Subcutaneous abdominal adipose tissue (tissue), 5 donors: ENCODE results near the gene RNASEL.

ENCODE experiments used
- H3K27ac ChIP-seq: one replicate; pipeline ENCODE4 v1.7.0; 2013; ENCODE audit warnings: low read depth, mild to moderate bottlenecking, inconsistent platforms, low read length, moderate library complexity
- H3K27me3 ChIP-seq, 5 donors: one replicate each; pipeline ENCODE4 v1.7.0; 2013; ENCODE audit warnings: low read length in 5 of 5, inconsistent platforms in 1 of 5; ENCODE audit not compliant: control insufficient read depth in 5 of 5, insufficient read depth in 4 of 5
- H3K36me3 ChIP-seq, 5 donors: one replicate each; pipeline ENCODE4 v1.7.0; 2013; ENCODE audit warnings: low read length in 5 of 5; ENCODE audit not compliant: control insufficient read depth in 5 of 5, insufficient read depth in 5 of 5
- H3K4me1 ChIP-seq, 5 donors: one replicate each; pipeline ENCODE4 v1.7.0; 2013; ENCODE audit warnings: low read length in 5 of 5, mild to moderate bottlenecking in 3 of 5, moderate library complexity in 1 of 5; ENCODE audit not compliant: control insufficient read depth in 5 of 5, insufficient read depth in 5 of 5
- H3K4me3 ChIP-seq, 5 donors: one replicate each; pipeline ENCODE4 v1.7.0; 2013; ENCODE audit warnings: low read length in 5 of 5, low read depth in 1 of 5
- H3K9ac ChIP-seq, 5 donors: one replicate each; pipeline ENCODE4 v1.7.0; 2013; ENCODE audit warnings: low read length in 5 of 5, mild to moderate bottlenecking in 4 of 5, moderate library complexity in 3 of 5
- H3K9me3 ChIP-seq, 5 donors: one replicate each; pipeline ENCODE4 v1.7.0; 2013; ENCODE audit warnings: low read length in 5 of 5; ENCODE audit not compliant: control insufficient read depth in 5 of 5
- donor health status: healthy.
- donor health status: healthy.
- donor health status: healthy.
- donor health status: healthy.
- donor health status: healthy.

The RNASEL gene

DNA sequence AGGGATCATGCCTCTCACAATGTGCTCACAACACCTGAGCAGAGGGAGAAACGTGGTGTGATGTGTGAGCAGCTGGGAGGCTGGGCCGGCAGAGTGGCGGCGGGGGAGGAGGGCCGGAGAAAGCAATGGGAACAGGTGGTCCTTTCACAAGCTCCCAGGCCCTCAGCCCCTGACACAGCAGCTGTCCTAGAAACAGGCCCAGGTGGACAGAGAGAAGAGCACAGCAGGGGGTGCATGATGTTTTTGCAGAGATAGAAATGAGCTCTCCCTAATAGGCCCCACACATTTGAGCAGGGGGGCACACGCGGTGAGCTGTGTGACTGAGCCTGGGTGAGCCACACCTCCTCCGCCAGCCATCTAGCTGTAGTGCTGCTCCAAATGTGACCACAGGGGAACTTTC lies 22.7 kb upstream of the RNASEL start:
- H3K27me3 ChIP-seq, result peaks cover 0 to 21% (median 3%) of the 10 kb centered on the region in 5 donors
- no peak overlapping the region for H3K27ac ChIP-seq
- H3K9me3 ChIP-seq, result no peaks in the 10 kb centered on the region
- H3K9ac ChIP-seq, result no peak overlapping the region
- H3K4me1 ChIP-seq, result peaks cover 10 to 49% (median 36%) of the 10 kb centered on the region in 5 donors
- H3K36me3 ChIP-seq, result no peaks in the 10 kb centered on the region
- H3K4me3 ChIP-seq, result no peak overlapping the region

DNA sequence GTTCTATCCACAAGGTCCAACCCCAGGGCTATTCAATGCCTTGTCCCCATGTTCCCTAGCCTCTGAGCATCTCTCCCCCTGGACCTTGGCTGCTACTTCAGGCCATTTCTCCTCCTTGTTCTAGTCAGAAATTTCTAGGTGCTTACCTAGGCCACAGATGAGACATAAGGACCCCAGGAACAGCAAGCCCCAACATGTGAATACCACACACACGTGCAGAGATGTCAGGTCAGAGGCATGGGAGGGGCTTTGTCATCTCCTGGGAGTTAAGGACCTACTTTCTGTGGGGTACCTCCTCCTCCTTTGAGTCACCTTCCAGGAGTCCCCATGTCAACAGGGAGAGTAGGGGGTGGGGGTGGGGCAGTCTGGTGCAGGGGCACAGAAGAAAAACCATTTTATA lies 22.3 kb upstream of the RNASEL start:
- H3K9ac ChIP-seq, result no peak overlapping the region
- no peak overlapping the region for H3K27ac ChIP-seq
- H3K36me3 ChIP-seq, result no peaks in the 10 kb centered on the region
- H3K4me1 ChIP-seq, result peaks cover 10 to 47% (median 36%) of the 10 kb centered on the region in 5 donors
- H3K9me3 ChIP-seq, result no peaks in the 10 kb centered on the region
- H3K27me3 ChIP-seq, result peaks cover 0 to 24% (median 3%) of the 10 kb centered on the region in 5 donors
- no peak overlapping the region for H3K4me3 ChIP-seq

DNA sequence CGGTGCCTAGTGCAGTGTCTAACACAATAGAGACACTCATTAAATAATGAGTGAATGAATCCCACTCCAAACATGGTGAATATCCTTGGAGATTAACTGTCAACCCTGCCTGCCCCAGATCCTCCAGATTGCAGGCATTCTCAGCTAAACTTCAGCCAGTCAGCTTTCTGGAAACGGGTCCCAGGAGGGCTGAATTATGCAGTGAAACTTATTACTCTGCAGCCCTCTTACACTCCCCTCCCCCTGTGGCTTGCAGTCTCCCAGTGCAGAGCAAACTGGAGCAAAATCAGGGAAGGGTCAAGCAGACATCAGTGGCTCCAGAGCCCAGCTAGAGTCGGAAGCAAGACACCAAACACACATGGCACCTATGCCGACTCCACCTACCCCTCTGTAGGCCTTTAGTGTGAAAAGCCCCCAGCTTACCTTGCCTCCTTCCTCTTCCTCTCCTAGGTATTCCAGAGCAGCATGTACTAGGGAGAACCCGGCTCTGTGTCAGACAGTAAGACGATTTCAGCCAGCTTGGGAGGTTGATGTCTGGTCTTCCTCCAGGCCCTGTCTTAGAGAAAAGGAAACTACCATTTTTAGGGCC lies 21.6 kb upstream of the RNASEL start:
- no peak overlapping the region for H3K27ac ChIP-seq
- no peaks in the 10 kb centered on the region for H3K36me3 ChIP-seq
- H3K9me3 ChIP-seq, result no peaks in the 10 kb centered on the region
- H3K27me3 ChIP-seq, result peaks cover 0 to 25% (median 3%) of the 10 kb centered on the region in 5 donors
- H3K9ac ChIP-seq, result no peak overlapping the region
- H3K4me3 ChIP-seq, result no peak overlapping the region
- peaks cover 7 to 40% (median 29%) of the 10 kb centered on the region in 5 donors for H3K4me1 ChIP-seq

DNA sequence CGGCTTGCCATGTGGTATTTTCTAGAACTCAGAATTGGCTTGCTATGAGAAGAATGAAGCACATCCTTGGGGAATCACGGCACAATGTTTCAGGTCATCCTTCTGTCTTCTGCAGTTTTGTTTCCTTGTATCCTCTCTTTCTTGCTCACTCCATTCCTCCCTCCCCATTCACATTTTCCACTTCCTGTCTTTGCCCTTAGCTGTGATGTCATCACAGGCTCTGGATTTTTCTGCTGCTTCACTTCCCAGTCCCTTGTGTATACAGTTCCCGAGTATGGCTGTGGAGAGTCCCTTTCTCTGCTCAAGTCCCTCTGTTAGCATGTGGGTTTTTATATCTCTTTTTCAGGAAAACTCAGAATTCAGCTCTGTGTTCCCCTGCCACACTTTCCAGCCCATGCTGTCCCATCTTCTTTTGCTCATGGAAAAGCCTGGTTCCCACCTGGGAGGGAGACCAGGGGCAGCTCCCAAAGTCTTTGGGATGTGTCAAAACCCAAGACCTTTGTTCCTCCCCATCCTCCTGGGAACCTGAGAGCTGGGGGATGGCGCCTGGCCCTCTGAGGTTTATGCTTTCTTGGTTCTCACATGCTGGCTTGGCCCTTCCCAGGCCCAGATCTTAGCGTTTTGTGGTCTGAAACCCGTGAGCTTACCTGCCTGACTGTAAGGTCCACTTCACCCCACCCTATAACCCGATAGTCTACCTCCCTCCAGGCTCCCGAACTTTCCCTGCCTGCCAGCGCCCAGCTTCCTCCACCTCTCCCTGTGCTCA lies 20.0 kb upstream of the RNASEL start:
- no peak overlapping the region for H3K27ac ChIP-seq

DNA sequence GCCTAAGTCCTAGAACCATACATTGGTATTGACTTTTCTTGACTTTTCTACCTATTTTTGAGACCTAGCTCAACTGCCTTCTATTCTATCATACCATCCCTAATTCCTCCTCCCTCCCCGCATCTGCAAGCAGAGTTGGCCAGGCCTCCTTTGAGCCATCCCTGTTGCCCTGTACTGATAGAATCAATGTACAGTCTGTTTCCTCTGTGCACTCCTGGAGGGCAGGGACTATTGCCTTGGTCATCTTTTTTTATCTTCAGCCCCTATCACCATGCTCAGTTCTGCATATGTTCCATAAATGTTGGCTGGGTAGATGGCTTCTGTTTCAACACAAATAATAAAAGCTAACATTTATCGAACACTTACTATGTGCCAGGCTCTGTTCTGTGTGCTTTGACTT lies 19.2 kb upstream of the RNASEL start:
- Histone ChIP-seq H3K9ac (no peak overlapping the region), H3K9me3 (no peaks in the 10 kb centered on the region), H3K4me3 (no peak overlapping the region), H3K36me3 (no peaks in the 10 kb centered on the region), H3K4me1 (peaks cover 6 to 36% (median 30%) of the 10 kb centered on the region in 5 donors), H3K27ac (no peak overlapping the region), H3K27me3 (peaks cover 0 to 27% (median 3%) of the 10 kb centered on the region in 5 donors)

More for the DNA sequence above, 20.0 kb upstream of the RNASEL start:
- Histone ChIP-seq H3K4me1 (peaks cover 3 to 32% (median 25%) of the 10 kb centered on the region in 5 donors), H3K4me3 (no peak overlapping the region), H3K9me3 (no peaks in the 10 kb centered on the region), H3K27me3 (peaks cover 0 to 32% (median 3%) of the 10 kb centered on the region in 5 donors), H3K9ac (no peak overlapping the region), H3K36me3 (no peaks in the 10 kb centered on the region)

DNA sequence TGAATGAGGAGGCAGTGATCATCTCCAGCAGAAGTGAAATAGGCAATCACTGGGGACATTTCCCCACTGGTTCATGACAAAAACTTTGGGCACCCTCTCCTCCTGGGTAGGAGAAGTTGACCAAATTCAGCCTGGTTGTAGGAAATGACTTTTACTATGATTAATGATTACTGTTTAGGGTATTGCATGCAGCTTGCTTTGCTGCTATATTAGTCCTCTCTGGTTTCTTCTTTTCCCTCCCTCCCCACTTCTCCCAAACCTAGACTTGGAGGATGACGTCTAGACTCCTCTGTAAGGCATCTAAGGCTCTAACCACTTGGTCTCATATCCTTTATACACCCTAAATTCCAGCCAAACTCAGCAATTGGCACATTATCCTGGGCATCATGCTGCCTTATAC lies 18.5 kb upstream of the RNASEL start:
- Histone ChIP-seq H3K27me3 (peaks cover 0 to 24% (median 3%) of the 10 kb centered on the region in 5 donors), H3K4me1 (peaks cover 8 to 43% (median 35%) of the 10 kb centered on the region in 5 donors), H3K9me3 (no peaks in the 10 kb centered on the region), H3K36me3 (no peaks in the 10 kb centered on the region), H3K4me3 (no peak overlapping the region), H3K27ac (no peak overlapping the region), H3K9ac (no peak overlapping the region)

DNA sequence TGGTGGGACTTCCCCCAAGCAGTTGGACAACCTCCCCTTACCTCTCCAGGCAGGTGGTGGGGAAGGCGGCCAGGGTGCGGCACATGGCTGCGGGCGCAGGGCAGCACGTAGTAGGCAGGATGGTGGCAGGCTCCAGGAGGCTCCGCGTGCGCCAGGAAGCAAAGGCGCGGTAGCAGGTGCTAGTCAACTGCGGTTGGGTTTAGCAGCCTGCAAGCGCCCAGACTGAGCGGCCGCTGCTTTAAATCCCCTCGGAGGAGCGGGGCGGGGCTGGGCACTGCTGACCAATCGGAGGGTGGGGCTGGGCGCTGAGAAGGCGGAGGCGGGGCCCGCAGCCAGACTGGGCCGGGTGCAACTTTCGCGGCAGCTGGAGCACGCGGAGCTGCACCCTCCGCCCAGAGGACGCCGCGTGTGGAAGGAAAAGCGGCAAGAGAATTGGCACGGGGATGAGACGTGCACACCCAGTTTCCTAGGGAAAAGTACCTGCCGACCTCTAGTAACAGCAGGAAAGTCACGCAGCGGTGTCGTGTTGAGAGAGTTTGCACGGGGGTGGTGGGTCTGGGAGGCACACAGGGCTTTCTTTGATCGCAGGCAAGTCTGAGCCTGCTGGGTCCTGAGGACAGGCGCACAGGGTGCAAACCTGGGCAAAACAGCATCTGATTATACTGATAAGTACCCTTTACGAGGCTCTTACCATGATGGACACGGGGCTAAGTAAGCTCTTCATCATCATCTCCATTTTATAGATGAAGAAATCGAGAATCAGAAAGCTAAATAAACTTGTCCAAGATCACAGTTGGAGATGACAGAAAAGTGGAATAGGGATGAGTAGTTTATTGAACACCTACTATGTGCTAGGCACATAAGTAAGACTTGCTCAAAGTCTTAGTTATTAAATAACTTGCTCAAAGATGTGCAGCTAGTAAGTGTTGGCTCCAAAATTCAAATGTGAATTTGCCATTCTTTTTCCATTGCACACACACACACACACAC lies 15.4 kb upstream of the RNASEL start, which contains the start of gene RGS16:
TSS of gene RGS16 (minus strand) at position 215 of the 990 bp plus-strand sequence. CDS start at position 85, 130 bp downstream.
- H3K27ac ChIP-seq, result peak within 1 kb of the TSS; percentile 29
- peaks cover 10 to 44% (median 26%) of the 10 kb centered on the region in 5 donors for H3K4me1 ChIP-seq
- H3K9me3 ChIP-seq, result no peaks in the 10 kb centered on the region
- peak within 1 kb of the TSS; percentile 53 to 75 (median 70) for H3K4me3 ChIP-seq
- peak within 1 kb of the TSS in 2 of 5 donors; percentile 43 to 49 for H3K9ac ChIP-seq
- H3K27me3 ChIP-seq, result peaks cover 0 to 18% (median 6%) of the 10 kb centered on the region in 5 donors
- peaks cover 0 to 14% (median 8%) of the 10 kb centered on the region in 5 donors for H3K36me3 ChIP-seq

DNA sequence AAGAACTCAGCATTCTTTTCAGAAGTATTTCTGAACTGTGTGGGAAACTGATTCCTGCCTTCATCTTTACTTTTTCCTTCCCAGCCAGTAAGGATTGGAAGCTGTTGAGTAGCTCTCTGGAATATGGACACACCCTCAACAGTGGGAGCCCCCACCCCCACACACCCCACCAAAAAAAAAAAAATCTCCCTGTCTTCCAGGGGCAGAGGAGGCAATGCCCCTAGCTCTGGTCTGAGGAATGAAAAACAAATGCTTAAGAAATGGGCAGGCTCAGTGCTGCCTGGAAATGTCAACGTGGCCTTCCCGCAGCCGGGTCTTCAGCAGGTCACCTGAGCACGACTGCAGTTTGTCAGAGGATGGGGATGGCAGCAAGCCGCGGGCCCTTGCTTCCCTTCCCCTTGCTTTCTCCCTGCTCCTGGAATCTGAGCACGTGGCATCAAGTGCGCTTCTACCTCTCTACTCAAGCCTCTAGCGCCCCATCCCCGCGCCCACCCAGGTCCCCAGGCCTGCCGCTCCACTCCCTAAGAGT lies 14.7 kb upstream of the RNASEL start:
- Histone ChIP-seq H3K9me3 (no peaks in the 10 kb centered on the region), H3K9ac (peak overlapping the region in 2 of 5 donors; percentile 43 to 49), H3K4me3 (peak overlapping the region; percentile 44 to 75 (median 70)), H3K27ac (peak overlapping the region; percentile 29), H3K27me3 (peaks cover 0 to 14% (median 6%) of the 10 kb centered on the region in 5 donors), H3K36me3 (peaks cover 0 to 14% (median 10%) of the 10 kb centered on the region in 5 donors), H3K4me1 (peaks cover 10 to 47% (median 22%) of the 10 kb centered on the region in 5 donors)

DNA sequence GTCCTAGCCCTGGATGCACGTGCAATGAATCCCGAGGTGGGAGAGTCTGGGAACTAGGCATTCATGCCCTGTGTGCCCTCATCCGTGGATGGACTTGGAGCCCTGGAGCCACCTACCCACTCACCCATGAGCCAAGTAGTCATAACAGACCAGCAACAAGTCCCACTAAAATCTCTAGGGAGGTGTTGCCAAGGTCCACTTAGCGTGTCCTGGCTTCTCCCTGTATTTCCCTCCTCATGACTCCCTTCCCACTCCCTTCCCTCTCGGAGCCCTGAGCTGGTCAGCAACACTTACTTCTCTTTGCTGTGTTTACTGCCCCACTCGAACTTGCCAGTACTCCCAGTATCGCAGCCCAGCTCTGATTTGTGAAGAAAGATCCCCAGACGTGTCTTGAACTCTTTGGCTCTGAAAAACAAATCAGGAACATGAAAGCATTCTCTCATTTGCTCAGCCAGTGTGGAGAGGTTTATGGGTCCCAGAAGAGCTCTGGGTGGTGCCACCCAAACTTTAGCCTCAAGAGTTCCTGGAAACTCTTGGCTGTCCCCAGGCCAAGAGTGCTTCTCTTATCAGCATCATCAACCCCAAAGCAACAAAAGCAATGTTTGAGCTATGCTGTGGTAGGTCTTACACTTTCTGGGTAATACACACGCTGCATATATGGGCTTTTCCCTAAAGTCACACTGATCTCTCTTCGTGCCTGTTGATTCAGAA lies 14.0 kb upstream of the RNASEL start:
- Histone ChIP-seq H3K27me3 (peaks cover 0 to 14% (median 6%) of the 10 kb centered on the region in 5 donors), H3K27ac (peak overlapping the region; percentile 29), H3K9me3 (no peaks in the 10 kb centered on the region), H3K9ac (peak overlapping the region in 2 of 5 donors; percentile 32 to 49), H3K4me1 (peaks cover 10 to 47% (median 22%) of the 10 kb centered on the region in 5 donors), H3K36me3 (peaks cover 0 to 14% (median 10%) of the 10 kb centered on the region in 5 donors), H3K4me3 (peak overlapping the region; percentile 44 to 75 (median 70))
